Nephron progenitor cell (in vitro differentiated cells): ENCODE measurements around the gene ANKRD11.

Experiments
- DNase-seq: peaks from one replicate; pipeline ENCODE4 v3.0.0; 2021
- H3K27ac Mint-ChIP-seq: 2 replicates; pipeline ENCODE4 v1.8.0; 2021; ENCODE audit warnings: mild to moderate bottlenecking, moderate library complexity, mixed read lengths
- H3K27me3 Mint-ChIP-seq: 2 replicates; pipeline ENCODE4 v1.8.0; 2021; ENCODE audit warnings: mild to moderate bottlenecking, low read depth, mixed read lengths; ENCODE audit not compliant: poor library complexity
- H3K36me3 Mint-ChIP-seq: 2 replicates; pipeline ENCODE4 v1.8.0; 2021; ENCODE audit warnings: low read depth, mixed read lengths
- H3K4me1 Mint-ChIP-seq: 2 replicates; pipeline ENCODE4 v1.8.0; 2021; ENCODE audit warnings: mixed read lengths
- H3K4me3 Mint-ChIP-seq: 2 replicates; pipeline ENCODE4 v1.8.0; 2021; ENCODE audit warnings: mild to moderate bottlenecking, moderate library complexity, mixed read lengths
- H3K9me3 Mint-ChIP-seq: 2 replicates; pipeline ENCODE4 v1.8.0; 2021; ENCODE audit warnings: mild to moderate bottlenecking, moderate library complexity, mixed read lengths
- CTCF ChIP-seq: fragments of 200-600 bp; sonication (generic); IDR thresholded peaks from 2 replicates; pipeline ENCODE4 v1.5.0; 2021; ENCODE audit warnings: antibody characterized with exemption

The ANKRD11 gene

GRCh38 chr16:89490439-89491237 lies at the start of gene ANKRD11:
ANKRD11 (minus strand) TSS chr16:89490561; CDS start chr16:89317019, 173,542 bp downstream.
- Mint-ChIP-seq H3K4me3 (peak within 1 kb of the TSS; percentile 96), H3K27me3 (peaks cover 2% of the 10 kb centered on the region), H3K4me1 (peaks cover 73% of the 10 kb centered on the region), H3K36me3 (peaks cover 10% of the 10 kb centered on the region), H3K9me3 (no peaks in the 10 kb centered on the region), H3K27ac (peak within 1 kb of the TSS; percentile 96)
- no peak for TF ChIP-seq CTCF
- DNase-seq: peak; percentile 95

- peaks cover 4% of the 10 kb centered on the region for H3K27me3 Mint-ChIP-seq
- H3K4me3 Mint-ChIP-seq: no peak overlapping the region
- DNase-seq: no peak
- H3K4me1 Mint-ChIP-seq: no peaks in the 10 kb centered on the region
- no peak for TF ChIP-seq CTCF
- H3K36me3 Mint-ChIP-seq: peaks cover 51% of the 10 kb centered on the region
- H3K9me3 Mint-ChIP-seq: no peaks in the 10 kb centered on the region
- H3K27ac Mint-ChIP-seq: peak overlapping the region; percentile 16
Observed at GRCh38 chr16:89538286-89538685, 47.9 kb upstream of the ANKRD11 start.

DNA sequence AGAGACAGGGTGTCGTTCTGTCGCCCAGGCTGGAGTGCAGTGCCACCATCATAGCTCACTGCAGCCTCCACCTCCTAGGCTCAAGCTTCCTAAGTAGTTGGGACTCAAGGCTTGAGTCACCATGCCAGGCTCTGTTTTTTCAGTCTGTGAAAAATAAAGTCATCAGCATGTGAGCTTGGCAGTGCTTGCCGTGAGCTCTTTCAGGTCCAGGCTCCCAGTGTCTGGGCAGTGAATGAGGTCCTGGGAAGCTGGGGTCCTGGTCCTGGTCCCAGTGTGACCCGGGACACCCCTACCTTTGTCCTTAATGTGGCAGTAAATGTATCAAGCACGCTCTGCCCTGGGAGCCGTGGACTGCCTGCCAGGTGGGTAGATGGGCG lies 47.2 kb upstream of the ANKRD11 start:
- peaks cover 48% of the 10 kb centered on the region for H3K36me3 Mint-ChIP-seq
- H3K4me1 Mint-ChIP-seq: no peaks in the 10 kb centered on the region
- peaks cover 4% of the 10 kb centered on the region for H3K27me3 Mint-ChIP-seq
- no peak for DNase-seq
- H3K27ac Mint-ChIP-seq: no peak overlapping the region
- TF ChIP-seq CTCF: no peak
- H3K4me3 Mint-ChIP-seq: no peak overlapping the region
- H3K9me3 Mint-ChIP-seq: no peaks in the 10 kb centered on the region

DNA sequence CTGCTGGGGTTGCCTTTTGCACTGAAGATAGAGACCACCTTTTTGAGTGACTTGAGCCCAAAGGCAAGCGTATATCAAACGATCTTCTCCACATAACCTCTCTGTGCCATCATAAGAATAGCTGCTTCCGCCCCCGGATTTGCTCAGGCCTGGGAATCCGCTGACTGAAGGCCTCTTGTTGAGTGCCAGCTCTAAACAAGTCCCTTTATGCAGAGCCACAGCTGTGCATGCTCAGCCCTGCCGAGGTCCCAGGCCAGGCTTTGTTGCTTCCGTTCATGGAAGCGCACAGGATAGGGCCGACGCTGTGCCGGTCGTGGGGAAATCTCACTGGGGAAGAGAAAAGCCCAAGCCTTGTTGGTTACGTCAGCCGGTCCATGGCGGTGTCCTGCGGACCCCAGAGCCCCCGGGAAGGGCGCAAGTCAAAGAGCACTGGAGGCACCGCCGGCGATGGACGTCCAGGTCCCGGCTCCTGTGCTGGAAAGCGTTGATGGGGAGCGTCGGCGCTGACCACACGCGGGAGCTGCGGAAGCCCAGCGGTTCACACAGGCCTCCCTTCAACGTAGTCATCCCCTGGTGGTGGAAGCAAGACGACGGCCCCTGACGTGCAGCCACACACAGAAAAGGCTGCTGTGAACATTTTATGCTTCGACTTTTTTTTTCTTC lies 46.7 kb upstream of the ANKRD11 start:
- DNase-seq: no peak
- Mint-ChIP-seq H3K27me3 (peaks cover 4% of the 10 kb centered on the region), H3K4me3 (no peak overlapping the region), H3K4me1 (no peaks in the 10 kb centered on the region), H3K9me3 (no peaks in the 10 kb centered on the region), H3K36me3 (peaks cover 45% of the 10 kb centered on the region), H3K27ac (no peak overlapping the region)
- no peak for TF ChIP-seq CTCF

GRCh38 chr16:89536371-89536770 lies 46.0 kb upstream of the ANKRD11 start:
- no peak for DNase-seq
- H3K27ac Mint-ChIP-seq: no peak overlapping the region
- no peaks in the 10 kb centered on the region for H3K9me3 Mint-ChIP-seq
- peaks cover 4% of the 10 kb centered on the region for H3K27me3 Mint-ChIP-seq
- TF ChIP-seq CTCF: no peak
- H3K36me3 Mint-ChIP-seq: peaks cover 44% of the 10 kb centered on the region
- no peaks in the 10 kb centered on the region for H3K4me1 Mint-ChIP-seq
- no peak overlapping the region for H3K4me3 Mint-ChIP-seq
